ENCODE data around the gene PACC1. TPM values are rescaled to one million over a fixed set of nuclear protein-coding genes. Genes with fewer than 3 reads are reported as not detected.

Gene PACC1
- total RNA-seq, 6 donors from 2014 or later = 3.7 to 10.5 (median 7.8) TPM

DNA sequence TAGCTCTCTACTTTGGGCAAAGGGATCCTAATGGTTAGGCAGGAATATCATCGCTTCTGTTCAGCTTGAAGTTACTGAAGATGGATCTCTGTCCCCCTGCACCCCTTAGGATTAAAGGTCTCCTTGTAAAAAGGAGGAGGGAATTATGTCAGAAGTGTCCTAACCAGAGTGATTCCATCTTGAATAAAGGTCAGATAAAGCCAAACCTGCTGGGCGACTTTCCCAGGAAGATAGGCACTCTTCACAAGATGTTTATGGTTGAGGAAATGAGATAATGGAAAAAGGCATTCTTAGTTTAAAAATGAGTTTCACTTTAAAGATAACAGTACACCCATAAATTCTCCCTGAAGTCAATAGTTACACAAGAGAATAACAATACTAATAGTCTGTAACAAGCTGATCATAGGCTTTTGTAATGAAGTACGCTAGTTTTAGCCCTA, 16.3 kb upstream of the PACC1 start:
- Histone ChIP-seq H3K4me1 (peaks cover 17 to 28% (median 24%) of the 10 kb centered on the region in 4 donors), H3K36me3 (no peaks in the 10 kb centered on the region), H3K4me3 (no peak overlapping the region), H3K27me3 (no peaks in the 10 kb centered on the region), H3K27ac (peak overlapping the region in 3 of 4 donors; percentile 31 to 86 (median 39)), H3K9me3 (no peaks in the 10 kb centered on the region)
- ATAC-seq (ENCODE audit: low FRiP score in 2 of 2) (no peak), DNase-seq (no peak)
- 55 to 62% methylated on average over 3 of the region's 3 CpGs for whole genome bisulfite sequencing, 2 donors
- TF ChIP-seq POLR2AphosphoS5 (IDR thresholded peaks at IDR 0.05) (no peak), EP300 (IDR thresholded peaks at IDR 0.05) (no peak), POLR2A (IDR thresholded peaks at IDR 0.05) (no peak)
- TF ChIP-seq, protein P1, sequence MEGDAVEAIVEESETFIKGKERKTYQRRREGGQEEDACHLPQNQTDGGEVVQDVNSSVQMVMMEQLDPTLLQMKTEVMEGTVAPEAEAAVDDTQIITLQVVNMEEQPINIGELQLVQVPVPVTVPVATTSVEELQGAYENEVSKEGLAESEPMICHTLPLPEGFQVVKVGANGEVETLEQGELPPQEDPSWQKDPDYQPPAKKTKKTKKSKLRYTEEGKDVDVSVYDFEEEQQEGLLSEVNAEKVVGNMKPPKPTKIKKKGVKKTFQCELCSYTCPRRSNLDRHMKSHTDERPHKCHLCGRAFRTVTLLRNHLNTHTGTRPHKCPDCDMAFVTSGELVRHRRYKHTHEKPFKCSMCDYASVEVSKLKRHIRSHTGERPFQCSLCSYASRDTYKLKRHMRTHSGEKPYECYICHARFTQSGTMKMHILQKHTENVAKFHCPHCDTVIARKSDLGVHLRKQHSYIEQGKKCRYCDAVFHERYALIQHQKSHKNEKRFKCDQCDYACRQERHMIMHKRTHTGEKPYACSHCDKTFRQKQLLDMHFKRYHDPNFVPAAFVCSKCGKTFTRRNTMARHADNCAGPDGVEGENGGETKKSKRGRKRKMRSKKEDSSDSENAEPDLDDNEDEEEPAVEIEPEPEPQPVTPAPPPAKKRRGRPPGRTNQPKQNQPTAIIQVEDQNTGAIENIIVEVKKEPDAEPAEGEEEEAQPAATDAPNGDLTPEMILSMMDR (IDR thresholded peaks at IDR 0.05) = no peak

DNA sequence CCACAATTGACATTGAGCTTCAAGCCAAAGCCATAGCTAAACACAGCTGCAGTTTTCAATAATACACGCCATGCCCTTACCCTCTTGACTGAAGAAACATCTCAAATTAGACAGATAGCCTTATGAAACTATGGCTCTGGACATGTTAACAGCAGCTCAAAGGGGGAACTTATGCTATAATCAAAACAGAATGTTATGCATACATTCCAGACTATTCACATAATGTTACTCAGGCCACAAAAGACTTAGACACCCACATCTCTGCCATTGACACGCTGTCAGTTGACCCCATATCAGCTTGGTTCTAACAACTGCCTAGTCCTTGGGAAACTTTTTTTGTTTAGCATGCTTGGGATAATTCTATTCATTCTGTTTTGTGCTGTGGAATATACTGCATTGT, 15.7 kb upstream of the PACC1 start:
- TF ChIP-seq EP300 (IDR thresholded peaks at IDR 0.05) = no peak
- no peak for TF ChIP-seq POLR2AphosphoS5 (IDR thresholded peaks at IDR 0.05)
- TF ChIP-seq, protein P1 (IDR thresholded peaks at IDR 0.05) = no peak
- TF ChIP-seq POLR2A (IDR thresholded peaks at IDR 0.05) = no peak
- DNase-seq = no peak
- ATAC-seq (ENCODE audit: low FRiP score in 2 of 2) = no peak
- H3K36me3 ChIP-seq = no peaks in the 10 kb centered on the region
- no peaks in the 10 kb centered on the region for H3K9me3 ChIP-seq
- H3K27me3 ChIP-seq = no peaks in the 10 kb centered on the region
- 94 to 100% methylated on average over 2 of the region's 2 CpGs for WGBS, 2 donors
- no peak overlapping the region for H3K4me3 ChIP-seq
- no peak overlapping the region for H3K27ac ChIP-seq
- peaks cover 17 to 28% (median 24%) of the 10 kb centered on the region in 4 donors for H3K4me1 ChIP-seq

DNA sequence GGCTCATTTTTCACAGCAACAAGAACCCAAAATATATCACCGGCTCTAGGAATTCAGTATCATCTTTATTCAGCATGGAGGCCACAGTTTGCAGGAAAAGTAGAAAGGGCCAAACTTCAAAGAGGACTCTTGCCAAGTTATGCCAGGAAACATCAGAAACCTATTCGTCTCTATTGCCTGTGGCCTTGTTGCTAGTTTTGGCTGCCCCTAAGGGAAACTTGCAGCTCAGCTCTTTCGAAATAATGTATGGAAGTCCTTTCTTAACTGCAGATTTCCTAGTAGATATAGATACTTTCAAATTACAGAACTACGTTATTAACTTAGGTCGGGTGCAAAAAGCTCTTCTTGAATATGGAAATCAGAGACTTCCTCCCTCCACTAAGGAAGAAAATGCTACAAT, 13.8 kb upstream of the PACC1 start:
- no peak for DNase-seq

DNA sequence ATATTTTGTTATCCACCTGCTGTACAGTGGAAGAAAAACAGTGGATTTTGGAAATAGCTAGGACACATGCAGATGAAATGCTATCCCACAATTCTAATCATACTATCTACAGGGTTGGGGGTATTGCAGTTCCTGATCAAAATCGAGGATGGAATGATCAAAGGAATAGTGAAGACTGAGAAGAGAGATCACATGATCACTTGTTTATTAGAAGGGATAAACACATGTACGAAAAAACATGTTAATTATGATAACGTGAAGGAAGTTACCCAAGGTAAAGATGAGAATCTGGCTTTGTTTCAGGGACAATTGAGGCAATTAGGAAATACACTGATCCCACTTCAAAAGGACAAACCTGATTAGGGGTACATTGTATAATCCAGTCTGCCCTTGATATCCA, 9.2 kb upstream of the PACC1 start:
- Histone ChIP-seq H3K36me3 (no peaks in the 10 kb centered on the region), H3K4me3 (no peak overlapping the region), H3K9me3 (no peaks in the 10 kb centered on the region), H3K27me3 (no peaks in the 10 kb centered on the region), H3K27ac (no peak overlapping the region), H3K4me1 (no peaks in the 10 kb centered on the region)
- DNase-seq = no peak
- 66 to 76% methylated on average over 3 of the region's 3 CpGs for WGBS, 2 donors
- no peak for TF ChIP-seq POLR2AphosphoS5 (IDR thresholded peaks at IDR 0.05)
- no peak for TF ChIP-seq EP300 (IDR thresholded peaks at IDR 0.05)
- ATAC-seq (ENCODE audit: low FRiP score in 2 of 2) = no peak

More for the DNA sequence above, 13.8 kb upstream of the PACC1 start:
- Histone ChIP-seq H3K4me1 (peaks cover 8 to 18% (median 15%) of the 10 kb centered on the region in 4 donors), H3K27ac (no peak overlapping the region), H3K4me3 (no peak overlapping the region), H3K9me3 (no peaks in the 10 kb centered on the region), H3K27me3 (no peaks in the 10 kb centered on the region), H3K36me3 (no peaks in the 10 kb centered on the region)
- 54 to 66% methylated on average over 5 of the region's 5 CpGs for WGBS, 2 donors
- ATAC-seq (ENCODE audit: low FRiP score in 2 of 2) = no peak
- TF ChIP-seq EP300 (IDR thresholded peaks at IDR 0.05) = no peak
- TF ChIP-seq POLR2AphosphoS5 (IDR thresholded peaks at IDR 0.05) = no peak
- TF ChIP-seq, protein P1 (IDR thresholded peaks at IDR 0.05) = no peak

DNA sequence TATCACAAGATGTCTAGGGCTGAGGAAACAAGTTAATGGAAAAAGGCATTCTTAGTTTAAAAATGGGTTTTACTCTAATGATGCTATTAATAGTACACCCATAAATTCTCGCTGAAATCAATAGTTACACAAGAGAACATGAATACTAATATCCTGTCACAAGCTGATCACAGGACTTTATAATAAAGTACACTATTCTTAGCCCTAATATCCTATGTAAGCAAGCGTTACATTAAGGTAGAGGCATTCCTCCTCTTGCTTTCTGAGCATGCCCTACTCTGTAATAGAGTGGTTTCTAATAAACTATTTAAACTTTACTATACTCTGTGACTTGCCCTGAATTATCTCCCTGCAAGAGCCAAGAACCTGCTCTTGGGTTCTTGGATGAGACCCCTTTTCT, 6.5 kb upstream of the PACC1 start:
- Histone ChIP-seq H3K36me3 (no peaks in the 10 kb centered on the region), H3K27me3 (no peaks in the 10 kb centered on the region), H3K4me1 (no peaks in the 10 kb centered on the region), H3K4me3 (no peak overlapping the region), H3K9me3 (no peaks in the 10 kb centered on the region), H3K27ac (no peak overlapping the region)
- DNase-seq (no peak), ATAC-seq (ENCODE audit: low FRiP score in 2 of 2) (no peak)
- 77 to 78% methylated on average over 2 of the region's 2 CpGs for WGBS, 2 donors
- no peak for TF ChIP-seq POLR2AphosphoS5 (IDR thresholded peaks at IDR 0.05)
- TF ChIP-seq EP300 (IDR thresholded peaks at IDR 0.05) = no peak
- TF ChIP-seq, protein P1 (IDR thresholded peaks at IDR 0.05) = no peak
- TF ChIP-seq POLR2A (IDR thresholded peaks at IDR 0.05) = no peak

Measured in upper lobe of left lung (tissue), 6 donors.